HepG2 (cell line): ENCODE measurements around the gene KRTAP9-7. TPM values are rescaled to one million over a fixed set of nuclear protein-coding genes. Genes with fewer than 3 reads are reported as not detected.

Experiments
- ATAC-seq: fragments of 200-7000 bp; cut with Tn5 transposase; 3 replicates; pipeline ENCODE4 v1.9.1; 2020; ENCODE audit warnings: mild to moderate bottlenecking, moderate library complexity
- BruUV-seq: library from RNA; stranded (reverse); fragments of 400-500 nt; replicated peaks from 2 replicates; lab custom pipeline; 2021; lab: Mats Ljungman, UMichigan
- CTCF ChIA-PET: fragments of 300-600 bp; formaldehyde crosslinking; extraction: SDS; loops from one replicate; lab custom pipeline; 2021; ENCODE audit warnings: low total read pairs, inconsistent platforms, low intra/inter-chr PET ratio; lab: Yijun Ruan, JAX
- POLR2A ChIA-PET: fragments of 350-600 bp; sonication (Branson Sonifier 250); formaldehyde crosslinking; loops from one replicate; lab custom pipeline; 2020; ENCODE audit warnings: antibody characterized with exemption, inconsistent platforms; lab: Yijun Ruan, JAX
- DNase-seq: peaks from one replicate; pipeline ENCODE4 v3.0.0-alpha.2; 2015; ENCODE audit warnings: low spot score
- FAIRE-seq: peaks from 3 replicates; lab custom pipeline; 2011; peaks lifted over from hg19 to GRCh38; lab: Jason Lieb, UNC
- H2AFZ ChIP-seq: one replicate; pipeline ENCODE4 v1.6.1; 2011; ENCODE audit warnings: low read length, inconsistent platforms
- H3K27ac ChIP-seq: fragments of 300-600 bp; 3 replicates; pipeline ENCODE4 v1.8.0; 2011; ENCODE audit warnings: mixed run types, mild to moderate bottlenecking, mixed read lengths, low read length, inconsistent platforms; ENCODE audit not compliant: insufficient read depth; ENCODE audit errors: extremely low read length
- H3K27me3 ChIP-seq, 2 experiments: fragments of 200-600 bp in 1 of 2; 2 replicates in 1 of 2; 3 replicates in 1 of 2; pipeline versions ENCODE4 v1.6.0 to v1.8.0; 2011; ENCODE audit warnings: low read length in 2 of 2, mild to moderate bottlenecking in 2 of 2, moderate library complexity in 2 of 2, inconsistent platforms in 1 of 2; ENCODE audit not compliant: insufficient read depth in 2 of 2, control insufficient read depth in 1 of 2
- H3K36me3 ChIP-seq, 2 experiments: fragments of 200-600 bp in 1 of 2; replicated peaks in 1 of 2; 2 replicates in 1 of 2; 3 replicates in 1 of 2; pipeline versions ENCODE4 v1.5.1 to v1.8.0; 2011; ENCODE audit warnings: low read length in 2 of 2, inconsistent platforms in 1 of 2; ENCODE audit not compliant: insufficient read depth in 2 of 2, control insufficient read depth in 1 of 2
- H3K4me1 ChIP-seq: 2 replicates; pipeline ENCODE4 v1.5.1; 2012; ENCODE audit warnings: low read length, inconsistent platforms; ENCODE audit not compliant: insufficient read depth
- H3K4me2 ChIP-seq: 2 replicates; pipeline ENCODE4 v1.6.0; 2011; ENCODE audit warnings: low read depth, low read length, inconsistent platforms
- H3K4me3 ChIP-seq, 3 experiments: fragments of 200-600 bp in 1 of 3; sonication (generic), shearing (Covaris generic) in 1 of 3; replicated peaks in 1 of 3; 2 replicates each; pipeline ENCODE4 v1.5.1; 2011 to 2016; ENCODE audit warnings: low read length in 3 of 3, inconsistent platforms in 2 of 3, low read depth in 2 of 3, mild to moderate bottlenecking in 2 of 3, control low read depth in 1 of 3, mixed read lengths in 1 of 3; ENCODE audit not compliant: insufficient read depth in 1 of 3
- H3K79me2 ChIP-seq: one replicate; pipeline ENCODE4 v1.6.1; 2011; ENCODE audit warnings: low read length, inconsistent platforms; ENCODE audit not compliant: insufficient read depth
- H3K9ac ChIP-seq: 2 replicates; pipeline ENCODE4 v1.6.0; 2011; ENCODE audit warnings: mild to moderate bottlenecking, low read depth, low read length, inconsistent platforms; ENCODE audit not compliant: insufficient read depth
- H3K9me3 ChIP-seq: 2 replicates; pipeline ENCODE4 v1.5.1; 2012; ENCODE audit warnings: mild to moderate bottlenecking, low read length
- H4K20me1 ChIP-seq: 2 replicates; pipeline ENCODE4 v1.6.0; 2011; ENCODE audit warnings: inconsistent platforms, mild to moderate bottlenecking, low read length, moderate library complexity; ENCODE audit not compliant: insufficient read depth
- BRCA1 ChIP-seq: sonication (generic); formaldehyde crosslinking; IDR thresholded peaks from 2 replicates; pipeline ENCODE4 v1.4.0; 2020; ENCODE audit warnings: missing genetic modification reagents
- CHD2 ChIP-seq: IDR thresholded peaks from 2 replicates; pipeline ENCODE4 v1.6.1; 2011; ENCODE audit warnings: low read depth, low read length, improper control_type of control experiment
- CTCF ChIP-seq: sonication (generic); formaldehyde crosslinking; IDR thresholded peaks from 2 replicates; pipeline ENCODE4 v1.5.0; 2020; ENCODE audit warnings: mild to moderate bottlenecking, missing genetic modification reagents, moderate library complexity
- FOXA1 ChIP-seq, 2 experiments: fragments of 450-650 bp in 1 of 2; sonication (generic) in 1 of 2; formaldehyde crosslinking in 1 of 2; IDR thresholded peaks; 2 replicates each; pipeline versions ENCODE4 v1.4.0 to v1.6.1; 2016 to 2020; ENCODE audit warnings: missing genetic modification reagents in 1 of 2
- GATAD1 ChIP-seq: IDR thresholded peaks from 2 replicates; pipeline ENCODE4 v1.6.1; 2016; ENCODE audit warnings: missing genetic modification reagents, missing compliant biosample characterization
- GLI4 ChIP-seq: sonication (generic); formaldehyde crosslinking; IDR thresholded peaks from 2 replicates; pipeline ENCODE4 v1.5.1; 2020; ENCODE audit warnings: missing genetic modification reagents, mild to moderate bottlenecking, moderate library complexity, borderline replicate concordance
- THRA ChIP-seq: sonication (generic); formaldehyde crosslinking; IDR thresholded peaks from 2 replicates; pipeline ENCODE4 v1.4.0; 2020; ENCODE audit warnings: missing genetic modification reagents, borderline replicate concordance
- TRIM22 ChIP-seq: fragments of 450-650 bp; IDR thresholded peaks from 2 replicates; pipeline ENCODE4 v1.6.1; 2017
- ZBTB42 ChIP-seq: sonication (generic); formaldehyde crosslinking; IDR thresholded peaks from 2 replicates; pipeline ENCODE4 v1.5.0; 2020; ENCODE audit warnings: mild to moderate bottlenecking, missing genetic modification reagents
- ZNF18 ChIP-seq: sonication (generic); formaldehyde crosslinking; IDR thresholded peaks from 2 replicates; pipeline ENCODE4 v1.8.0; 2022; ENCODE audit warnings: mild to moderate bottlenecking, missing genetic modification reagents; ENCODE audit not compliant: insufficient replicate concordance
- ZNF230 ChIP-seq: sonication (generic); formaldehyde crosslinking; IDR thresholded peaks from 2 replicates; pipeline ENCODE4 v1.4.0; 2020; ENCODE audit warnings: mild to moderate bottlenecking, missing genetic modification reagents
- ZNF30 ChIP-seq: sonication (generic); formaldehyde crosslinking; IDR thresholded peaks from 2 replicates; pipeline ENCODE4 v1.5.0; 2020; ENCODE audit warnings: mild to moderate bottlenecking, missing genetic modification reagents
- ZNF710 ChIP-seq: sonication (generic); formaldehyde crosslinking; IDR thresholded peaks from 2 replicates; pipeline ENCODE4 v1.5.0; 2020; ENCODE audit warnings: mild to moderate bottlenecking, missing genetic modification reagents, borderline replicate concordance
- WGBS: methylation state at CpG from one replicate; pipeline ENCODE4 v1.1.6; 2017; ENCODE audit warnings: low lambda C conversion rate; 5-methylcytosine and 5-hydroxymethylcytosine counted together
- in situ Hi-C: cut with HindIII; loops from 2 replicates; pipeline ENCODE4 v1.10.0; 2017; ENCODE audit warnings: low pct_unique_long_range_greater_than_20kb; ENCODE audit not compliant: extremely low pct_ligation_motif_present
- intact Hi-C: fragments of 100-400 bp; cut with micrococcal nuclease; formaldehyde crosslinking; loops from one replicate; pipeline ENCODE4 v1.10.0; 2022; ENCODE audit not compliant: unreplicated experiment
- polyA plus RNA-seq, 8 experiments: library from polyadenylated mRNA; depleted of rRNA in 3 of 8; stranded (reverse) in 7 of 8; unstranded in 1 of 8; fragments of >200 nt; fragmentation: Illumina TruSeq in 4 of 8; extraction: Trizol in 4 of 8; gene quantifications; 2 replicates each; pipeline versions ENCODE4 v1.2.1 to v1.2.3, GENCODE V29; 2011 to 2016; ENCODE audit warnings: low read depth in 4 of 8, missing spikeins in 1 of 8, mixed read lengths in 1 of 8; ENCODE audit not compliant: insufficient read depth in 1 of 8
- total RNA-seq, 5 experiments: library from RNA; depleted of rRNA; stranded (reverse); fragments of >200 nt; fragmentation: Illumina TruSeq; extraction: Trizol; gene quantifications; 2 replicates each; pipeline ENCODE4 v1.2.3, GENCODE V29; 2016; ENCODE audit warnings: low read depth in 1 of 5

Gene KRTAP9-7
- total and polyA plus RNA-seq, 2 of the 13 experiments (the other 11 are each of a cell fraction or from before 2014, with no cell fraction given), result not detected

- peak; percentile 56 for TF ChIP-seq CTCF
- no peak for TF ChIP-seq ZNF230 (CRISPR knock-in tag)
Measured at GRCh38 chr17:41324180-41325075, 48.9 kb downstream of the KRTAP9-7 start (continued).

GRCh38 chr17:41325126-41325525 lies 49.6 kb downstream of the KRTAP9-7 start:
- no peaks in the 10 kb centered on the region for H3K9me3 ChIP-seq
- in situ Hi-C loops, result no loop called here
- POLR2A ChIA-PET, result no interaction called here
- CTCF ChIA-PET, result no interaction called here
- H3K4me3 ChIP-seq, result no peak overlapping the region
- H3K4me1 ChIP-seq, result no peaks in the 10 kb centered on the region
- no TSS peak for BruUV-seq
- H3K9ac ChIP-seq, result no peak overlapping the region
- whole genome bisulfite sequencing, result 32% methylated on average over 9 of the region's 10 CpGs
- no peak for TF ChIP-seq FOXA1 (IDR thresholded peaks at IDR 0.05)
- TF ChIP-seq FOXA1 (CRISPR knock-in tag; IDR thresholded peaks at IDR 0.05), result no peak
- no peak for TF ChIP-seq ZBTB42 (CRISPR knock-in tag)
- no peak for TF ChIP-seq BRCA1
- no peak for TF ChIP-seq ZNF30
- TF ChIP-seq ZNF710 (CRISPR knock-in tag), result no peak
- TF ChIP-seq ZNF18 (CRISPR knock-in tag), result no peak
- no peak for TF ChIP-seq GLI4
- no peak for TF ChIP-seq GATAD1 (CRISPR knock-in tag)
- no peak for TF ChIP-seq THRA (CRISPR knock-in tag)
- no peak for TF ChIP-seq CHD2
- TF ChIP-seq TRIM22, result no peak
- H3K4me2 ChIP-seq, result no peak overlapping the region
- 0 out of 5 replicates have a peak, but pooled peaks cover 0 to 5% of the 10 kb centered on the region in 2 experiments for H3K27me3 ChIP-seq
- FAIRE-seq (no peak), DNase-seq (no peak), ATAC-seq (no peak)
- H3K36me3 ChIP-seq, result no peaks in the 10 kb centered on the region
- intact Hi-C loops, result no loop called here
- no peaks in the 10 kb centered on the region for H3K79me2 ChIP-seq
- no peaks in the 10 kb centered on the region for H4K20me1 ChIP-seq
- H2AFZ ChIP-seq, result no peak overlapping the region
- H3K27ac ChIP-seq, result no peak overlapping the region
